GM12873 (cell line): ENCODE data around the gene DPY19L3.

Experiments
- TF ChIP-seq, protein P1 (sequence below): IDR thresholded peaks from 2 replicates; pipeline ENCODE4 v1.5.1; 2012; ENCODE audit warnings: low read depth, mild to moderate bottlenecking, moderate library complexity, low read length, control low read depth; ENCODE audit not compliant: insufficient read depth; ENCODE audit errors: missing control alignments

The DPY19L3 gene

DNA sequence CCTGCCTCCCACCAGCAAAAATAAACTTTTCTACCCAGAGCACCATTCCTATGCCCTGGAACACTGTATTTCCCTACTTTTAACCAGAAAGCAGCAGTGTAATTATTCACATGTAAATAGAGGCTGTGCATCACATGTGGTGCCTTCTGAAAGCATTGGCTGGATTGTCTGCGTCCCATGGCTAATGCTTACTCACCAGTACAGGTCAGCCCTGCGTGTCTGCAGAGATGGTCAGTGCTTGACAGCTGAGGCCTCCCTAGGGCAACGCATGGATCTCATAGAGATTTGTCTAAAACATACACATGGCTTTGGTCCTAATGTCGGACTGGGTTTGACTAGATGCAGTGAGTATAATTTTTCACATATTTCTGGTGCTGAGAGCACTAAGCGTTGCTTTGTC lies 64.2 kb downstream of the DPY19L3 start:
- TF ChIP-seq, protein P1, sequence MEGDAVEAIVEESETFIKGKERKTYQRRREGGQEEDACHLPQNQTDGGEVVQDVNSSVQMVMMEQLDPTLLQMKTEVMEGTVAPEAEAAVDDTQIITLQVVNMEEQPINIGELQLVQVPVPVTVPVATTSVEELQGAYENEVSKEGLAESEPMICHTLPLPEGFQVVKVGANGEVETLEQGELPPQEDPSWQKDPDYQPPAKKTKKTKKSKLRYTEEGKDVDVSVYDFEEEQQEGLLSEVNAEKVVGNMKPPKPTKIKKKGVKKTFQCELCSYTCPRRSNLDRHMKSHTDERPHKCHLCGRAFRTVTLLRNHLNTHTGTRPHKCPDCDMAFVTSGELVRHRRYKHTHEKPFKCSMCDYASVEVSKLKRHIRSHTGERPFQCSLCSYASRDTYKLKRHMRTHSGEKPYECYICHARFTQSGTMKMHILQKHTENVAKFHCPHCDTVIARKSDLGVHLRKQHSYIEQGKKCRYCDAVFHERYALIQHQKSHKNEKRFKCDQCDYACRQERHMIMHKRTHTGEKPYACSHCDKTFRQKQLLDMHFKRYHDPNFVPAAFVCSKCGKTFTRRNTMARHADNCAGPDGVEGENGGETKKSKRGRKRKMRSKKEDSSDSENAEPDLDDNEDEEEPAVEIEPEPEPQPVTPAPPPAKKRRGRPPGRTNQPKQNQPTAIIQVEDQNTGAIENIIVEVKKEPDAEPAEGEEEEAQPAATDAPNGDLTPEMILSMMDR, result no peak

- TF ChIP-seq, protein P1, result no peak
Observed at GRCh38 chr19:32471095-32471494, 65.5 kb downstream of the DPY19L3 start.

- TF ChIP-seq, protein P1, result no peak
Observed at GRCh38 chr19:32471811-32472210, 66.2 kb downstream of the DPY19L3 start.

DNA sequence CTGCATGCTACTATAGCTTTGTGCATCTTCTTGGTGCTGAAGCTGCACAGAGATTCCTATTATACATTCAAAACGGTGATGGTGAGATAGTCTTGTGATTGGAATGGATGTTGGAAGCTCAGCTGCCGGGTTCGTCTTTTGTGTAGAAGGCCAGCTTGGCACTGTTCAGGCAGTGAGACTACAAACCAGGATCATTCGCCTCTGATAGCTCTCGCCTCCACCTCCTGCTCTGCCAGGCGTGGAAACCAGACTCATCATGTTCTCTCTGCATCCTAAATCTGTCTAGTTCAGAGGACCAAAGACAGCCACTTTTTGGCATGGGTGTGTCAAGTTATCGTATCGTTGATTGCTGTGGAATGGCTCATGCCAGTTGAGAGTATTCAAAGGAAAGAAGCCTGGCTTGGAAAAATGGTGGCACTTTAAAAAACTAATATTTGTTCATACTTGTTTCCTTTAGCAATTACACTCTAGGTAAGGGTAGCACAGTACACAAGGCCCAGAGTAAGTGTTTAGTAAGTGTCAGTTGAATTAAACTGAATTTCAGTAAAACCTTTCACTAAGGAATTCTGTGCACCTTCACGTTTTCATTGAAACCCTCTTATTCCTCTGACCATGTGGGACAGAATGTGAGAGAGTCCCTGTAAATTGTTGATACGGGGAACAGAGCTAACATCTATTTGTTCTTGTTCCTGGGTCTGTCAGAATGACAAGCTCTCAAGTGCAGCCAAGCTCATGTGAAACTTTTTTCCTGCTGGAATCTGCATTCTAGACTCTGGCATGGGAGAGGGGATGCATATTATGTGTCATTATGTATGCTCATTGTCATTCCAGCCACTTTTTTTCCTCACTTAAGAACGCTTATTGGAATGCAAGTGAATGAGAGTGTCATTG lies 69.8 kb downstream of the DPY19L3 start:
- TF ChIP-seq, protein P1, result no peak

DNA sequence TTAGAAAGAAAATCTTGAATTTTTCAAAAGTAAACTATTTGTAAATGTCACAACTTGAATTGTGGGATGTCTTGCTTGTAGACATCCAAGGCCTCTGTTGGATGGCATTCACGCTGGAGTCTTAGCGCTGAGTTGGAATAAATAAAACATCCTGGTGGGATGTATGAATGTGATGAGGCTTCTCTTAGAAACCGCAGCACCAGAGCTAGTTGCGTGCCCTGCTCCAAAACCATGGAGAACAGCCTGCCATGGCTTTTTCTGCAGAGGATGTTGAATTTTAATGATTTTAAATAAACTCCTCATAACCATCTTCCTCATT lies 70.4 kb downstream of the DPY19L3 start:
- TF ChIP-seq, protein P1, result no peak

- TF ChIP-seq, protein P1, result no peak
Observed at GRCh38 chr19:32480321-32480720, 74.8 kb downstream of the DPY19L3 start.

GRCh38 chr19:32483574-32483973 lies 78.0 kb downstream of the DPY19L3 start:
- TF ChIP-seq, protein P1, result no peak
